KG1 (cell line): Measurements from ENCODE around the gene MT1H.

Experiments
- DNase-seq: peaks from one replicate; lab custom pipeline; 2025; lab: John Stamatoyannopoulos, UW

The MT1H gene

DNA sequence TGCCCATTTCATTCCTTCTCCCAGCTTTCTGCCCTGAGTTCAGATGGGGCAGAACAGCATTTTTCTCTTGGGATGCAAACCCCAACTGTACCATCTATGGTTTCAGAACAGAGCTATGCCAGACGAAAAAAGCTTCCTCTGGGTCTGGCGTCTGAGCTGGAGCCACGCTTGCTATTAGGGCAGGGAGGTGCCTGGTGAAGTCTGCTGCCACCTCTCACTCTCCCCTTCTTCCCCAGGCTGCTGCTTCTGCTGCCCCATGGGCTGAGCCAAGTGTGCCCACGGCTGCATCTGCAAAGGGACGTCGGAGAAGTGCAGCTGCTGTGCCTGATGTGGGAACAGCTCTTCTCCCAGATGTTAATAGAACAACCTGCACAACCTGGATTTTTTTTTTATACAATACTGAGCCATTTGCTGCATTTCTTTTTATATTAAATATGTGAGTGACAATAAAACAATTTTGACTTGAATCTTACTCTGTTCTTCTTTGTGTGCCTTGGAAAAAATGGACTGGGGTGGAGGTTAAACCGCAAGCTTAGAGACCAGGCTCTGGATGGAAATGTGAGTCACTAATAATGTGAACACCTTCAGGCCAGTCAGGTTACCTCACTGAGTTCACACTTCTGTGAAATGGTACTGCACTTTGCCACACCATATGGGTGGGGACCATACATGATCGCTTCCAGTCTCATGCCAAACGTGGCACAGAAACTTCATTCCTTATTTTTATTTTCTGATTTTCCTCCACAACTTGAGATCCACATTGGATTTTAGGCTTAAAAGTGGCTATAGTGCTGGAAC is 32.8 kb upstream of the MT1H start:
- DNase-seq = no peak

DNA sequence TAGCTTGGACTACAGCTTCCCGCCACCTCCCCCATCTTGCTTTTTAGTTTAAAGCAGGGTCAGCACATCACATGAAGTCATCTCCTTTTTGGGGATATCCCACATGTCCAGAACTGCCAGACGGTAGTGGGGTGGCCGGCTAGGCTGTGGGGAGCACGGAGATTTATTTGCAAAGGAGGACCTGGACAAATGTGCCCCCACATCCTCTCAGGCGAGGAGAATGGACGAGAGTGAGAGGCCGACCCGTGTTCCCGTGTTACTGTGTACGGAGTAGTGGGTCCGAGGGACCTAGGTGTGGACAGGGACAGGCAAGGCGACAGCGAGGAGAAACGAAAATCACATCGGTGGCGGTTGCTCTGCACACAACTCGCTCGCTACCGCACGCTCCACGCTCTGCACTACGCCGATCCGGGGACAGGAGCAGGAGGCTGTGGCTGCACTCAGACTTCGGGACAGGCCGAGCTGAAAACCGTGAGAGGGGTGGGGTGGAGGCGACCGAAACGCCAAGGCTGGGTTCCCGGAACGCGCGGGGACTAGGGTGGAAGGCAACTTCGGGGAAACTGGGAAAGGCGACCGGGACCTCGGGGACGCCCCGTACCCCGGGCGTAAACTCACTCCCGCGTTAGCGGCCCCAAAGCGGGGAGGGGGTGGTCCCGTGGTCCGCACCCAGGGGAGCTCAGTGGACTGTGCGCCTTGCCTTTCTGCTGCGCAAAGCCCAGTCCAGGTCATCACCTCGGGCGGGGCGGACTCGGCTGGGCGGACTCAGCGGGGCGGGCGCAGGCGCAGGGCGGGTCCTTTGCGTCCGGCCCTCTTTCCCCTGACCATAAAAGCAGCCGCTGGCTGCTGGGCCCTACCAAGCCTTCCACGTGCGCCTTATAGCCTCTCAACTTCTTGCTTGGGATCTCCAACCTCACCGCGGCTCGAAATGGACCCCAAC is 31.5 kb upstream of the MT1H start, which contains the start of gene MT1A:
Gene MT1A, plus strand, starts transcription at position 853 of the 937 bp plus-strand sequence. Its CDS starts 73 bp downstream, at position 926.
- no peak for DNase-seq

DNA sequence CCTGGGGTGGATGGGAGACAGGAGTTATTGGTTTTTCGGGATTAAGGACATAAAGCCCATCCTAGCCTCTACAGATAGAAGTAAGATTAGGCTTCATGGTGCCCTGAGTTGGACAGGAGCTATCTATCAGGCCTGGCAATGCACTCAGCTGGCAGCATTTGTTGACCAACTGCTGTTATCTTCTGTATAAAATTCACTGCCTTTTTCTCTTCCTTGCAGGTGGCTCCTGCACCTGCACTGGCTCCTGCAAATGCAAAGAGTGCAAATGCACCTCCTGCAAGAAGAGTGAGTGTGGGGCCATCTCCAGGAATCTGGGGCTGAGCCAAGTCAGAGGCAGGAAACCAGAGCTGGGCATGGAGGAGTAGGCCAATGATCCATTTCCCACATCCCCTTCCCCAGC is 30.6 kb upstream of the MT1H start:
- DNase-seq = no peak

DNA sequence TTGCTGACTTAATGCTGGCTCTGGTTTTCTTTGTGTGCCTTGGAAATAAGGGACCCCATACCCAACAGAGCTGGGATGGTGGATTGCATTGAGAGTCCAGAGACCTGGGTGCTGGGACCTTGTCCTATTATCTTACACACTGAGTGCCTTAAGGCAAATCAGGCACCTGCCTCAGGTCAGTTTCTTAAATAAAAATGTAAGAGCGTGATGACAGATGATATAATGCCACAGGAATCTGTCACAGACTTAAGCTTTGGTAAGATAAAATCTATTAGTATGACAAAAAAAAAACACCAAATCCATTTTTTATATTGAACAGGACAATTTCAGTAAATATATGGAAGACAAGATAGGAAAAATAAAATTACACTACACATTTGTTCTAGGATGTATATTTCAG is 29.5 kb upstream of the MT1H start:
- no peak for DNase-seq

DNA sequence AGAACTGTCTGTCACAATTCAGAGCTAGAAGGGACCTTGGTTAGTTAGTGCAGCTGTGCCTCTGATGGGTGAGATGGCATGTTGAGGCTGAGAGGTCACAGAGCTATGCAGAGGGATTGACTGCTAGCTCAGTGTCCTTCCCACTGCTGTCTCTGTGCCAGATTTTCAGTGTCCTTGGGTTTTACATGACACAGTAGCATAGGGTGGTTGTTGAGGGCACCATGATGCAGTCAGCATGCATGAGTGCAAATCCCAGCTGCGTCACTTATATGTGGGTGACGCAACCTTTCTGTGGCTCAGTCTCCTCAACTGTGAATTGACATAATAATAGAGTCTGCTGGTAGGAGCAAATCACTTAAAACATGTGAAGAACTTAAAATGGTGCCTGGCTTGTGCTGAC is 28.4 kb upstream of the MT1H start:
- no peak for DNase-seq

DNA sequence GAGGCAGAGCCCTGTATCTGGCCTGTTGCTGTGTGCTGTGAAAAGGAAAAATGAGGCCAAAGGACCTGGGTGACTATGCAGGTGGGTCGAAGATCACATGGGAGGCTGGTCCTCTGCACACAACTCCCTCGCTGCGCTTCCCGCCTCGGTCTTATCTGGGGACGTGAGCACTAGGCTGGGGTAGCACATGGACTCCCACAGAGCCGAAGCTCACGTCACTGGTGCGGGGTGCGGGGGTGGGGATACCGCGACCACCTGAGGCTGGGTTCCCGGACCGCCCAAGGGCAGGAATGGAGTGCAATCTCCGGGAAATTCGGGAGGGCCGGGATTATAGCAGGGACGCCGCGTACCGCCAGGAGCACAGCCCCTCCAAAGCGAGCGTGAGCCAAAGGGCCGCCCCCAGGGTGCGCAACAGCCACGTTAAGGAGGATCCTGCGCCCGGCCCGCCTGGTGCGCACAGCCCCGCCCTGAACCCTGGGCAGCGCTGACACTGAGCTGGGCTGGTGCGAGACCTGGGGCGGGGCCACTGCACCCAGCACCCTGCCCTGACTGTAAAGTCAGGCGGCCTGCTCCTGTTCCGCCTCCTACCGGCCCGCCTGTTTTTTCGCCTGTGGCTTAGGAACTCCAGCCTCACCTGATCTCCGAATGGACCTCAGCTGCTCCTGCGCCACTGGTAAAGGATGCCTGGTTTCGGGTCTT is 26.4 kb upstream of the MT1H start:
- DNase-seq = no peak

DNA sequence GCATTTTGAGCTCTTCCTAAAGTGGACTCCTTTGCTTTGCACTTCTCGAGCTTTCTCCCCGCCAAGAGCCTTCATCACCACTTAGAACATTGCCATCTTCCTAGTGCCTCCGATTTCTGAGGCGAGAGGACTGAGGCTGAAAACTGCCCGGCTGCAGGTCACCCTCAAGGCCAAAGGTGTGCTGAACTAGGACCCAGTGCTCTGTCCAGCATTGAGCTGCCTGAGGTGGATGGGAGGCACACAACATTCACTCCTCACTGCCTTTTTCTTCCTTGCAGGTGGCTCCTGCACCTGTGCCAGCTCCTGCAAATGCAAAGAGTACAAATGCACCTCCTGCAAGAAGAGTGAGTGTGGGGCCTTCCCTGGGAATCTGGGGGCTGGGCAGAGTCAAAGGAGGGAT is 25.8 kb upstream of the MT1H start:
- DNase-seq = no peak

DNA sequence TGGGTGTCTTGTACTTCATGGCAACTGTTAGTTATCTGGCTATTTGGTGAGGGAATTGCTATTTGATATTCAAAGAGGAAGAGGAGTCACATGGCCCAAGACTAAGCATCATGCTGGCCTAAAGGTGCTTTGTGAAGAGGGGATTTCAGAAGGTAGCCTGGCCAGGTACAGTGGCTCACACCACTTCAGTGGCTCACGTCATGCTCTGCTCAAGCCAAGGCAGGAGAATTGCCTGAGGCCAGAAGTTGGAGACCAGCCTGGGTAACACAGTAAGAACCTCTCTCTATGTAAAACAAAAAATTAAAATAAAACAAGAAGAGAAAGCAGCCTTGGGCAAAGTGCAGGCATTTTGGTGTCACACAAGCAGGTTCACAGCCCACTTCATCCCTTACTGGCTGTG is 24.3 kb upstream of the MT1H start:
- DNase-seq = no peak

DNA sequence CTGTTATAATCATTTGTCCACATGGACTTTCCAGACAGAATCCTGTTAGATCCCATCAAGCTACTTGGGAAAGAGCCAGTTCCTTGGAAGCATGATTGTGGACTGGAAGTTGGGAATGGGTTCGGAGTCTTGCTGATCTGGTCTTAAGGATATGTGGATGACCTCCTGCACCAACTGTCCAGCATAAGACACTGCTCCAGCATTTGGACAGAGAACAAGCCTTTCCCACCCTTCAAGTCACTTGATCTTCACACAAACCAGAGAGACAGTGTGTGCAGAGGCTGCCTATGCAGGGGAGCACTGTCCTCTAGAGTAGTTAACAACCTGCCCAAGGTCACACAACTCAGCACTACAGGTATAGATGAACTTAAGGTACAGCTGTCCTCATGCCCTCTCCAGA is 23.8 kb upstream of the MT1H start:
- no peak for DNase-seq

DNA sequence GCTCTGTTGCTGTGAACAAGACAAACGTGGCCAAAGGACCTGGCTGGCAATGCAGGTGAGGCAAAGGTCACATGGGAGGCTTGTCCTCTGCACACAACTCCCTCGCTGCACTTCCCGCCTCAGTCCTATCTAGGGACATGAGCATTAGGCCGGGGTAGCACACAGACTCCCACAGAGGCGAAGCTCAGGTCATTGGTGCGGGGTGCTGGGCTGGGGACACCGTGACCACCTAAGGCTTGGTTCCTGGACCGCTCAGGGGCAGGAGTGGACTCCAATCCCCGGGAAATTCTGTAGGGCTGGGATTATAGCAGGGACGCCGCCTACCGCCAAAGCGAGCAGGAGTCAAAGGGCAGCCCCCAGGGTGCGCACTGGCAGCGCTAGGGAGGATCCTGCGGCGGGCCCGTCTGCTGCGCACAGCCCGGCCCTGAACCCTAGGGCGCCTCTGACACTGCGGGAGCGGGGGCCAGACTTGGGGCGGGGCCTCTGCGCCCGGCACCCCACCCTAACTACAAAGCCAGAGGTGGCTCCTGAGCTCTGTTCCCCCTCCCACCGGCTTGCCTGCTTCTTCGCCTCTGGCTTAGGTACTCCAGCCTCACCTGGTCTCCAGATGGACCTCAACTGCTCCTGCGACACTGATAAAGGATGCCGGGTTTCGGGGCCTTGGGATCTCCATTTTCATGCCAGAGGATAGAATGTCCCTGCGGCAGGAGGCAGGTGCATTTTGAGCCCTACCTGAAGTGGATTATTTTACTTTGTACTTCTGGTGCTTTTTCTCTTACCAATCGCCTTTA is 21.8 kb upstream of the MT1H start:
- no peak for DNase-seq

DNA sequence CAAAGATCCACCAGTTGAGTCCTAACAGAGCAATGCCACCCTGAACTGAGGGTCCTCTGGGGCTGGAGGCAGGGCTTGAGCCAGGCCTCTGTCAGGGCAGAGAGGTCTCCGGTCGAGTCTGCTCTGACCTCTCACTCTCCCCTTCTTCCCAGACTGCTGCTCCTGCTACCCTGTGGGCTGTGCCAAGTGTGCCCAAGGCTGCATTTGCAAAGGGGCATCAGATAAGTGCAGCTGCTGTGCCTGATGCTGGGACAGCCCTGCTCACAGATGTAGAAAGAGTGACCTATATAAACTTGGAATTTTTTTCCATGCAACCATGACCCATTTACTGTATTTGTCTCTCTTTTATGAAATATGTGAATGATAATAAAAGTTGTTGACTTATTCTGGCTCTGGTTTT is 20.3 kb upstream of the MT1H start:
- no peak for DNase-seq

DNA sequence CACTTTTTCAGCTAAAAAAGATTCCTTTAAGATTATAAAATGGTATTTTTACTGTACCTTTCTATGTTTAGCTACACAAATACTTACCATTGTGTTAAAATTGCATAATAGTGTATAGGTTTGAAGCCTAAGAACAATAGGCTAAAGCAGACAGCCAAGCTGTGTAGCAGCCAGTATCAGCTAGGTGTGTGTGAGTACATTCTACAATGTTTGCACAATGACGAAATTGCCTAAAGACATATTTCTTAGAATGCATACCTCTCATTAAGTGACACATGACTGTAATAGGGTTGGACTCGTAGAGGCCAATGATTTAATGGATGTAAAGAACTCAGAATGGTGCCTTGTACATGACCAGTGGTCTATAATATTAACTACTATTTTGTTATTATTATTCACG is 19.8 kb upstream of the MT1H start:
- DNase-seq = no peak

DNA sequence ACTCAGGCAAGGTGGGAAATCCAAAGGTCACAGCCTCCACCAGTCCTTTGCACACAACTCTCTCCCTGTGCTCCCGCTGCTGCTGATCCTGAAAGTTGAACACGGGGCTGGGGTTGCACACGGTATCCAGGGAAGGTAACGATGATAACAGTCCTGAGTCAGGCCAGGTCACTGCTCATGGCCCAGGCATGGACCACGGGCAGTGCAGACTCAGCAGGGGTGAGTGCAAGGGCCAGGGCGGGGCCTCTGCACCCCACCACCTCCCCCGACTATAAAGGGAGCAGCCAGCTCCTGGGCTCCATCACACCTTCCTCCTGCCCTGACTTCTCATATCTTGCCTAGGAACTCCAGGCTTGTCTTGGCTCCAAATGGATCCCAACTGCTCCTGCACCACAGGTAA is 18.0 kb upstream of the MT1H start, which contains the start of gene MT1B:
Gene MT1B, plus strand, starts transcription at position 301 of the 400 bp plus-strand sequence. Its CDS starts 68 bp downstream, at position 369.
- DNase-seq = no peak

DNA sequence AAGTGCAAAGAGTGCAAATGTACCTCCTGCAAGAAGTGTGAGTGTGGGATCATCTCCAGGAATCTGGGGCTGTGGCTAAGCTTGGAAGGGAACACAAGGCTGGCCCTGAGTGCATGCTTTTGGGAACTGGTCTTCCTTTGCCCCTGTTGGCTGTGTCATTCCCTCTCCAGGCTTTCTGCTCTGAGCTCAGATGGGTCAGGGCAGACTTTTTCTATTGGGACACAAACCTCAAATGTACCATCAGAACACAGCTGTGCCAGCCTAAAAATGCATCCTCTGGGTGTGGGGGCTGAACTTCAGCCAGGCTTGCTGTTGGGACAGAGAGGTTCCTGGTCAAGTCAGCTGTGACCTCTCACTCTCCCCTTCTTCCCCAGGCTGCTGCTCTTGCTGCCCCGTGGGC is 17.0 kb upstream of the MT1H start:
- no peak for DNase-seq

DNA sequence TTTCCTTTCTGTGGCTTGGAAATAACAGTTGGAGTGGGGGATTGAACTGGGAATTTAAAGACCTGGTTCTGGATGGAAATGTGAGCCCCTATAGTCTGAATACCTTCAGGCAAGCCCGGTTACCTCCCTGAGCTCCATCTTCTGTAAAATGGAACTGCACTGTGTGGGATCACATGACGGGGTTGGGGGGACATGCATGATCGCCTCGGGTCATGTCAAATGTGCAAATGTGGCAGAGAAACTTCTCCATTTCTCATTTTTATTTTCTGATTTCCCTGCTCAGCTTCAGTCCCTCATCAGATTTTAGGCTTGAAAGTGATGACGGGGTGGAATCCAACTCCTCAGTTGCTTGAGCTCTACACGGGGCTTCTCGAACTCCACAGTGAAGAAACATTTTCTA is 16.4 kb upstream of the MT1H start:
- no peak for DNase-seq

DNA sequence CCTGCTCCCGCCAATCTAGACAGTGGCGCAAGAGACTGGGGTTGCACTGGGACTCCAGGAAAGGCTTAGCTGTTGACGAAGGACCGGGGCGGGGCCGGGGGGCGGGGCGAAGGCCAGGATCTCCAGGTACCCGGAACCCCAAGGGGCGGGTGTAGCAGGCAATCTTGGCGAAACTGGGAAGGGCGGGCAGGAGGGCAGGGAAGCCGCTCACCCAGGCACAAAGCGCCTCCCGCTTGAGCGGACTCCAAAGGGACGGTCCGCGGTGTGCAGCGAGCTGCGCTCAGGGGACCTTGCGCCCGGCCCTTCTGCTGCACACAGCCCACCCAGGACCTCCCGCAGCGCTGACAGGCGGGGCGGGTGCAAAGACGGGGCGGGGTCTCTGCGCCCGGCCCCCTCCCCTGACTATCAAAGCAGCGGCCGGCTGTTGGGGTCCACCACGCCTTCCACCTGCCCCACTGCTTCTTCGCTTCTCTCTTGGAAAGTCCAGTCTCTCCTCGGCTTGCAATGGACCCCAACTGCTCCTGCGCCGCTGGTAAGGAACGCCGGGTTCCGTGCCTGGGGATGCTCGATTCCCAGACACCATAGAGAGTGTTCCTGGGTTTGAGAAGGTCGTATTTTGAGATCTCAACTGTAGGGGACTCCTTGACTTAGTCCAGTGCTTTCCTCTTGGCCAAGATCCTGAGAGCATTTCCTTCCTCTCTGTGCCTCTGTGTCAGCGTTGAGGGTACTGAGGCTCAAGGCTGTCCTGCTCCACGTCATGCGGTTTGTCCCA is 11.9 kb upstream of the MT1H start, which contains the start of gene MT1F:
Gene MT1F, plus strand, starts transcription at position 405 of the 772 bp plus-strand sequence. Its CDS starts 100 bp downstream, at position 505.
- no peak for DNase-seq

DNA sequence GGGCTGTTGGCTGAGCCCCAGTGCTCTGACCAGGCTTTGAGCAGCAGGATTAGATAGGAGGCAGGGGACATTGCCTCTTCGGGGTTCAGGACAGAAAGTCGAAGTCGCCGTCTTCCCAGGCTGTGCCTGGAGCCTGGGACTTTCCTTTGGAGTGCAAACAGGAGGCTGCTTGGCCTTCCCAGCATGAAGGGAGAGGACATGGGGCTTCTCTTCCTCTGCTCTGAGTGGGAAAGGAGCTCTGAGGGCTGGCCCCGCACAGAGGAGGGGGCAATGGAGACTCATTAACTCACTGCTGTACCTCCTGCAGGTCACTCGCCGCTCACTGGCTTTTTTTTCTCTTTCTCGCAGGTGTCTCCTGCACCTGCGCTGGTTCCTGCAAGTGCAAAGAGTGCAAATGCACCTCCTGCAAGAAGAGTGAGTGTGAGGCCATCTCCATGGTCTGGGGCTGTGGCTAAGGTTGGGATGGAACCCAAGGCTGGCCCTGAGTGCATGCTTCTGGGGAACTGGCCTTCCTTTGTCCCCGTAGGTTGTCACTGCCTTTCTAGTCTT is 11.2 kb upstream of the MT1H start:
- DNase-seq = no peak

DNA sequence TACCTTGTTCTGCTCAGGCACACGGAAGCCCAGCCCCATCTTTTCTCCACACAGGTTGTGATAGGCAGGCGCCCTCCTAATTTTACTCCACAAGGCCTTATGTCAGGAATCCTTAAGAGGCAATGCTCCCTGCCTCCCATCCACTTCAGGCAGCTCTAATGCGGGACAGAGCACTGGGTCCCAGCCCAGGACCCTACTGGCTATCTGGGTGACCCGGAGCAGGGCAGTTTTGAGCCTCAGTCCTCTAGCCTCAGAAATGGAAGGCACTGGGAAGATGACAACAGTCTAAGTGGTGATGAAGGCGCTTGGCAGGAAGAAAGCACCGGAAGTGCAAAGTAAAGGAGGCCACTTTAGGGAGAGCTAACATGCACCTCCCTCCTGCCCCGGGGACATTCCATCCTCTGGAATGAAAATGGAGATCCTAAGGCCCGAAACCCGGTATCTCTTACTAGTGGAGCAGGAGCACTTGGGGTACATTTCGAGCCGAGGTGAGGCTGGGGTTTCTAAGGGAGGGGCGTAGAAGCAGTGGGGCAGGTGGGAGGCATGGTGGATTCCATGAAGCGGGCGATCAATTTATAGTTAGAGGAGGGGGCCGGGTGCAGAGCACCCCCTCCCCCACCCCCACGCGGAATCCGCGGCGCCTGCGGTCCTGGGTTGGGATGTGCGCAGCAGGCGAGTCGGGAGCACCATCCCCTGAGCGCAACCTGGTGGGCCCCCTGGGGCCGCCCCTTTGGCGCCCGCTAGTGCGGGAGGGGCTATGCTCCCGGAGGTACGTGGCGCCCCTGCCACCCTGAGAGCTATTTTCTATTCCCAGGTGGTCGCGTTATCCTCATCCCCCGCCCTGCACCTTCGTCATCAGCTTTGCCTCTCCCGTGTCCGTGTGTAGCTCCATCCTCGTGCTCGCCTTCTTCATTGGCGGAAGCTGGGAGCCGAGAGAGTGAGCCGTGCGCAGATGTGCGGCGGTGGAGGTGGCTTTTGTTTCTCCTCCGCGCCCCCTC is 7.0 kb upstream of the MT1H start:
- no peak for DNase-seq

DNA sequence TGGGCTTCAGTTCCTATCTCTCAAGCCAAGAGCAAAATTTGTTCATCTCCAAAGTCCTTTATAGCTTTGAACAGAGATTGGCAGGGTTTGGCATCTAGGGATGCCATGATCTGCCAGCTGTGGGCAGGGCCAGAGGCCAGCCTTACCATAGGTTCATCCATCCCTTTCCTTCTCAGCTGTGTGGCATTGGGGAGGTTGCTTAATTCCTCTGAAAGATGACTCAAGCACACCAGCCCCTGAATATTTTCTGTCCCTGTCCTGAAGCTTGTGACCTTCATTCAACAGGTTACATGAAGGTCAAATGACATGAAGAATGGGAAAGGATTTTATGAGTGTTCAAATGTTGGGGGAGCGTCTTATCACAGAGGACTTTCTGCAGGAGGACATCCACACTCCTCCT is 5.1 kb upstream of the MT1H start:
- DNase-seq = no peak
